ENCODE data around the gene GLTPD2.

GRCh38 chr17:4789951-4790704, 1.4 kb downstream of the GLTPD2 start:
- TF ChIP-seq CTCF (conservative IDR thresholded peaks at IDR 0.05; ENCODE audit: low read length) (peak; percentile 81), EZH2phosphoT487 (IDR thresholded peaks at IDR 0.05; ENCODE audit: borderline replicate concordance, low read depth, low read length) (no peak)

Data from OCI-LY7 (cell line).